ENCODE measurements around the gene HAO2.

HAO2 gene

DNA sequence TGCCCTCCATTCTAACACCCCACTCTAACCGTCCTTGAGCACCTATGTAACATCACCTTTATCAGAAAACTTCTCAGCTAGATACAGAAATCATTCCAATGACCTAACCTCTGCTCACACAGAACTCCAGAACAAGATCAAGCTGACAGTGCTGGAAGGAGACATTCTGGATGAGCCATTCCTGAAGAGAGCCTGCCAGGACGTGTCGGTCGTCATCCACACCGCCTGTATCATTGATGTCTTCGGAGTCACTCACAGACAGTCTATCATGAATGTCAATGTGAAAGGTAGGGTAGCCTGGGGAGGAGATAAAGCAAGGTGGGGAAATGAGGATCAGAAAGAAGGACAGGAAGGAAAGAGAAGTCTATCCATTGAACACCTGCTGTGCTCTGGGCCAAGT, 74.2 kb downstream of the HAO2 start:
- DNase-seq, result no peak
